NCI-H2171 treated with DMSO at 0.1 percent for 48 hours (cell line): Measurements from ENCODE around the gene LZTR1.
"Not testable (repeated sequence)": the region's sequence is repeated elsewhere in the genome, so short reads cannot be mapped to it uniquely, and the experiment has no call there.

Experiments used
- DNase-seq: peaks from one replicate; lab custom pipeline; 2025; lab: John Stamatoyannopoulos, UW

The LZTR1 gene

GRCh38 chr22:21033895-21034294 is 51.8 kb downstream of the LZTR1 start:
- no peak for DNase-seq

- no peak for DNase-seq
Observed at GRCh38 chr22:21034989-21035388, 52.9 kb downstream of the LZTR1 start.

- DNase-seq, result no peak
Observed at GRCh38 chr22:21038405-21038804, 56.3 kb downstream of the LZTR1 start.

GRCh38 chr22:21039158-21039557 is 57.1 kb downstream of the LZTR1 start:
- not testable (repeated sequence) for DNase-seq

DNA sequence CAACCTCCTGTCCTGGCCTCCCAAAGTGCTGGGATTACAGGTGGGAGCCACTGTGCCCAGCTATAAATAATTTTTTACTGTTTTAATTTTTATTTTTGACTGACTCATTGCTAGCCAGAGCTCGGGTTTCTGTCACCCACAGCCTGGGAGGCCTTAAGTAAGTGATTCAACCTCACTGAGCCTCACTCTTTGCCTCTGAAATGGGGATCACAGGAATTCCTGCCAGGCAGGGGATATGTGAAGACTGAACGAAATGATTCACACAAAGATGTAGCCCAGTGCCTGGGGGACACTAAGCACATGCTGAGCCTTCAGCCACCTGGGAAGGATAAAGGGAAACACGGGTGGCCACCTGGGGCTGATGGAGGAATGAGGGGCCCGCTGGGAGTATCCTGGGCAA is 59.8 kb downstream of the LZTR1 start:
- no peak for DNase-seq

DNA sequence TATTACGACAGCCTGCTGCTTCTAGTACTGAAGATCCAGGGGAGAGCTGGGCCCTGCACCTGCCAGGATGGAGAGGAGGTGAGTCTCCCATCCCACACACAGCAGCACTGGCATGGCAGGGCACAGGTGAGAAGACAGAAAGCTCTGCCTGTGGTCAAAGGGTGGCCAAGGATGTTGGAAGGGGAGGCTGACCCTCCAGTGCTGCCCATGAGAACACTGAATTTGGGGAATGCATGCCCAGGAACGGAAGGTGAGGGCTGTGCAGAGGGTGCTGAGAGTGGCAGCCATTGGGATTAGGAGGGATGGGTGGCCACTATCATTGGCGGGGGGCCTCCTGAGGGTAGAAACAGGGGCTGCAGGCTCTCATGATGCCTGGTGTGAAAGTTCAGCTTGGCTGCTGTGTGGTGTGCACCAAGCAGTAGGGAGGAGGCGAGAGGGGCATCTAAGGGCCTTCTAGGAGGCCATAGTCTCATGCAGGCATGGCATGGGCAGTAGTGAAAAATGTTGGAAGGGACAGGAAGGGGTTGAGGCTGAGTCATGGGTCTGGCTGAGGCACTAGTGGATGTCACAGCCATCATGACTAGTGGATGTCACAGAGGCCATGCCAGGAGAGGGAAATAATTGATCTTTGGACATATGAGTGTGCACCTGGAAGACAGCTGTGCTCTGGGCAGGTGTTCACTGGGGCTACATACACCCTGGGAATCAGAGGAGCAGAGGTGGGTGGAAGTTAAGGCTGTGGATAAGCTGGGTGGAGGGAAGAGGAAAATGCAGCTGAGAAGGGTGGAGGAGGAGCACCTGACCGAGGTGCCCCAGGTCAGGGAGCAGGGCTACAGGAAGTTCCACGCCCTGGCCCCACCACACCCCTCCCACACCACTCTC is 61.1 kb downstream of the LZTR1 start:
- no peak for DNase-seq

GRCh38 chr22:21043860-21044535 is 61.9 kb downstream of the LZTR1 start:
- no peak for DNase-seq

- DNase-seq, result peak; percentile 73
Observed at GRCh38 chr22:21044931-21045584, 63.0 kb downstream of the LZTR1 start.

DNA sequence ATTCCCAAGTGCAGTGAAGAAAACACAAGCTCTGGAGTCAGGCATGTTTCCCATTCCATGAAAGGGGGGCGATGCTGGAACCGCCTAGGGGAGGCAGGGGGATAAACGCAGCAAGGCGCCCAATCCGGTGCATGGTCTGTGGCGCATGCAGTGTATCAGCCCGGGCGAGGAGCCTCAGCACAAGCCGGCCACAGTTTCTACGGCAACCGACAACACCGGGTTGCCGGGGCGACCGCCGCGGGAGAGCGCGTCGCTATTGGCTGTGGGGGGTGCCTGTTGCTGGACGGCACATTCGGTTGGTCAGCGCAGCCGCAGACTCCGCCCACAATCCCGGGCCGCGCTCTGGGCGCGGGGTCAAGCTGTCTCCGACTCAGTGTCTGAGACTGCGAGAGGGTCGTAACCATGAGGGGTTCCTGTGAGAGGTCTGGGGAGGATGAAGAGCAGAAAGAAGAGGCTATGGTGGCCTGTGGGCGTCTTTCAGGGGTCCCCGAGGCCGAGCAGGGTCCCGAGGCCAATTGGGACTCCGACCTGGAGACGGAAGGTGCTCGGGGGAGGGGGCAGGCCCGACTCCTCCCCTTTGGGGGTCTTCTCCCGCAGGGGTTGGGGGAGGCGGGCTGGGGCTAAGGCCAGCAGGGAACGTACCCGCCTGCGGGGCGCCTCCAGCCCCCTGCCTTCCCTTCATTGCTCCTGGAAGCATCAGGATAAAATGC is 63.6 kb downstream of the LZTR1 start, which contains the start of gene LRRC74B:
TSS of gene LRRC74B (plus strand) at position 362 of the 710 bp plus-strand sequence. CDS start at position 403, 41 bp downstream.
- peak; percentile 85 for DNase-seq

GRCh38 chr22:21047035-21047661 is 65.1 kb downstream of the LZTR1 start:
- no peak for DNase-seq

- DNase-seq, result no peak
Observed at GRCh38 chr22:21047730-21048129, 65.6 kb downstream of the LZTR1 start.

- DNase-seq, result not testable (repeated sequence)
Observed at GRCh38 chr22:21048448-21048847, 66.4 kb downstream of the LZTR1 start.
